22Rv1 (cell line): ENCODE measurements around the gene KCNT2.

Experiments used
- ZFX ChIP-seq: fragments of 450-650 bp; IDR thresholded peaks from 2 replicates; pipeline ENCODE4 v1.6.1; 2017; ENCODE audit warnings: antibody characterized with exemption, borderline replicate concordance
- TF ChIP-seq, protein P1 (sequence below): fragments of 450-650 bp; IDR thresholded peaks from 2 replicates; pipeline ENCODE4 v1.5.1; 2017; ENCODE audit warnings: mild to moderate bottlenecking

DNA sequence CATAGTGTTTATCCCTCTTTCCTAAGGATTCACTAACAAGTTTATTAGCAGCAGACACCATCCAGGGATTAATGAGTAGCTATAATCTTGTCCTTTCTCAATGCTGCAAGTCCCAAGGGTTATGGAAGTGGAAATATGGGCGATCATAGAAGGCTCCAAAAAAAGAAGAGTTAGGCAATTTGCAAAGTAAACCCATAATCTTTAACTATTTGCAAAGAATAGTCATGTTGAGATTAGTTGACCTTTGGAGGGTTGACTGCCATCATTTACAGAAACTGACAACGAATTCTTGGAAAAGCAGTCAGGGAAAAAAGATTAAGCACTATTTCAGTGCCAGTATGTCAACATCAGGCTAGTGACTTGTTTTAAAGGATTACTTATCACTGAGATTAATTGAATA lies 169.9 kb downstream of the KCNT2 start:
- TF ChIP-seq, protein P1, sequence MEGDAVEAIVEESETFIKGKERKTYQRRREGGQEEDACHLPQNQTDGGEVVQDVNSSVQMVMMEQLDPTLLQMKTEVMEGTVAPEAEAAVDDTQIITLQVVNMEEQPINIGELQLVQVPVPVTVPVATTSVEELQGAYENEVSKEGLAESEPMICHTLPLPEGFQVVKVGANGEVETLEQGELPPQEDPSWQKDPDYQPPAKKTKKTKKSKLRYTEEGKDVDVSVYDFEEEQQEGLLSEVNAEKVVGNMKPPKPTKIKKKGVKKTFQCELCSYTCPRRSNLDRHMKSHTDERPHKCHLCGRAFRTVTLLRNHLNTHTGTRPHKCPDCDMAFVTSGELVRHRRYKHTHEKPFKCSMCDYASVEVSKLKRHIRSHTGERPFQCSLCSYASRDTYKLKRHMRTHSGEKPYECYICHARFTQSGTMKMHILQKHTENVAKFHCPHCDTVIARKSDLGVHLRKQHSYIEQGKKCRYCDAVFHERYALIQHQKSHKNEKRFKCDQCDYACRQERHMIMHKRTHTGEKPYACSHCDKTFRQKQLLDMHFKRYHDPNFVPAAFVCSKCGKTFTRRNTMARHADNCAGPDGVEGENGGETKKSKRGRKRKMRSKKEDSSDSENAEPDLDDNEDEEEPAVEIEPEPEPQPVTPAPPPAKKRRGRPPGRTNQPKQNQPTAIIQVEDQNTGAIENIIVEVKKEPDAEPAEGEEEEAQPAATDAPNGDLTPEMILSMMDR = no peak
- TF ChIP-seq ZFX = no peak
